Measurements from ENCODE around the gene TRAPPC11. TPM values are rescaled to one million over a fixed set of nuclear protein-coding genes. Genes with fewer than 3 reads are reported as not detected.

The TRAPPC11 gene
- total RNA-seq, 1 experiment from 2014 or later = 15.6 TPM

DNA sequence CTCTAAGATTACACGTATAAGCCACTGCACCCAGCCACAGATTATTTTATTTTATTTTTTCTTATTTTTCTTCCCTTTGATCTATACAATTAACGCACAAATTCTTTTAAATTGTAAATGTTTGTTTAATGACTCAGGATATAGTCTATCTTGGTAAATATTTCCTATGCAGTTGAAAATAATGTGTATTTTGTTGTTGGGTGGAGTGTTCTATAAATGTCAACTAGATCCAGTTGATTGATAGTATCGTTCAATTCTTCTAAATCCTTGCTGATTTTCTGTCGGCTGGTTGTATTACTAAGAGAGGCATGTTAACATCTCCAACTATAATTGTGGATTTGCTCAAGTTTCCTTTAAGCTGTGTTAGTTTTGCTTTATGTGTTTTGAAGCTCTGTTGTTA, 92.0 kb downstream of the TRAPPC11 start:
- POLR2A ChIA-PET = no interaction called here
- ATAC-seq = no peak

More for the DNA sequence above, 92.0 kb downstream of the TRAPPC11 start:
- Histone ChIP-seq H3K27me3 (ENCODE audit: insufficient read depth, low read length) (no peaks in the 10 kb centered on the region), H3K36me3 (ENCODE audit: control insufficient read depth in 1 of 2, insufficient read depth in 2 of 2, low read length in 2 of 2) (no peaks in the 10 kb centered on the region), H2AFZ (ENCODE audit: low read depth, low read length, poor library complexity, severe bottlenecking) (no peak overlapping the region), H3K4me1 (ENCODE audit: control insufficient read depth in 1 of 2, insufficient read depth in 2 of 2, low read length in 2 of 2) (no peaks in the 10 kb centered on the region), H3K9ac (ENCODE audit: low read length) (no peak overlapping the region), H3K4me3 (replicated peaks in 1 of 2; ENCODE audit: low read depth in 1 of 2, low read length in 2 of 2) (no peak overlapping the region), H3K9me2 (ENCODE audit: insufficient read depth) (no peaks in the 10 kb centered on the region), H3K4me2 (ENCODE audit: low read length) (no peak overlapping the region), H3K79me2 (ENCODE audit: insufficient read depth, low read length) (no peaks in the 10 kb centered on the region), H4K20me1 (ENCODE audit: insufficient read depth) (no peaks in the 10 kb centered on the region), H3K9me3 (ENCODE audit: control insufficient read depth in 1 of 2, insufficient read depth in 1 of 2, low read depth in 1 of 2, low read length in 2 of 2) (no peaks in the 10 kb centered on the region), H3K27ac (ENCODE audit: low read depth, low read length) (no peak overlapping the region)
- TF ChIP-seq, protein P1, sequence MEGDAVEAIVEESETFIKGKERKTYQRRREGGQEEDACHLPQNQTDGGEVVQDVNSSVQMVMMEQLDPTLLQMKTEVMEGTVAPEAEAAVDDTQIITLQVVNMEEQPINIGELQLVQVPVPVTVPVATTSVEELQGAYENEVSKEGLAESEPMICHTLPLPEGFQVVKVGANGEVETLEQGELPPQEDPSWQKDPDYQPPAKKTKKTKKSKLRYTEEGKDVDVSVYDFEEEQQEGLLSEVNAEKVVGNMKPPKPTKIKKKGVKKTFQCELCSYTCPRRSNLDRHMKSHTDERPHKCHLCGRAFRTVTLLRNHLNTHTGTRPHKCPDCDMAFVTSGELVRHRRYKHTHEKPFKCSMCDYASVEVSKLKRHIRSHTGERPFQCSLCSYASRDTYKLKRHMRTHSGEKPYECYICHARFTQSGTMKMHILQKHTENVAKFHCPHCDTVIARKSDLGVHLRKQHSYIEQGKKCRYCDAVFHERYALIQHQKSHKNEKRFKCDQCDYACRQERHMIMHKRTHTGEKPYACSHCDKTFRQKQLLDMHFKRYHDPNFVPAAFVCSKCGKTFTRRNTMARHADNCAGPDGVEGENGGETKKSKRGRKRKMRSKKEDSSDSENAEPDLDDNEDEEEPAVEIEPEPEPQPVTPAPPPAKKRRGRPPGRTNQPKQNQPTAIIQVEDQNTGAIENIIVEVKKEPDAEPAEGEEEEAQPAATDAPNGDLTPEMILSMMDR (IDR thresholded peaks at IDR 0.05 in 2 of 3, conservative IDR thresholded peaks at IDR 0.05 in 1 of 3; ENCODE audit: borderline replicate concordance in 1 of 3, insufficient read depth in 1 of 3, low read depth in 2 of 3, low read length in 2 of 3) = no peak
- TF ChIP-seq, protein P2, sequence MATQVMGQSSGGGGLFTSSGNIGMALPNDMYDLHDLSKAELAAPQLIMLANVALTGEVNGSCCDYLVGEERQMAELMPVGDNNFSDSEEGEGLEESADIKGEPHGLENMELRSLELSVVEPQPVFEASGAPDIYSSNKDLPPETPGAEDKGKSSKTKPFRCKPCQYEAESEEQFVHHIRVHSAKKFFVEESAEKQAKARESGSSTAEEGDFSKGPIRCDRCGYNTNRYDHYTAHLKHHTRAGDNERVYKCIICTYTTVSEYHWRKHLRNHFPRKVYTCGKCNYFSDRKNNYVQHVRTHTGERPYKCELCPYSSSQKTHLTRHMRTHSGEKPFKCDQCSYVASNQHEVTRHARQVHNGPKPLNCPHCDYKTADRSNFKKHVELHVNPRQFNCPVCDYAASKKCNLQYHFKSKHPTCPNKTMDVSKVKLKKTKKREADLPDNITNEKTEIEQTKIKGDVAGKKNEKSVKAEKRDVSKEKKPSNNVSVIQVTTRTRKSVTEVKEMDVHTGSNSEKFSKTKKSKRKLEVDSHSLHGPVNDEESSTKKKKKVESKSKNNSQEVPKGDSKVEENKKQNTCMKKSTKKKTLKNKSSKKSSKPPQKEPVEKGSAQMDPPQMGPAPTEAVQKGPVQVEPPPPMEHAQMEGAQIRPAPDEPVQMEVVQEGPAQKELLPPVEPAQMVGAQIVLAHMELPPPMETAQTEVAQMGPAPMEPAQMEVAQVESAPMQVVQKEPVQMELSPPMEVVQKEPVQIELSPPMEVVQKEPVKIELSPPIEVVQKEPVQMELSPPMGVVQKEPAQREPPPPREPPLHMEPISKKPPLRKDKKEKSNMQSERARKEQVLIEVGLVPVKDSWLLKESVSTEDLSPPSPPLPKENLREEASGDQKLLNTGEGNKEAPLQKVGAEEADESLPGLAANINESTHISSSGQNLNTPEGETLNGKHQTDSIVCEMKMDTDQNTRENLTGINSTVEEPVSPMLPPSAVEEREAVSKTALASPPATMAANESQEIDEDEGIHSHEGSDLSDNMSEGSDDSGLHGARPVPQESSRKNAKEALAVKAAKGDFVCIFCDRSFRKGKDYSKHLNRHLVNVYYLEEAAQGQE (IDR thresholded peaks at IDR 0.05; ENCODE audit: low read depth) = no peak
- TF ChIP-seq EGR1 (IDR thresholded peaks at IDR 0.05; ENCODE audit: low read depth) = no peak
- no peak for TF ChIP-seq ZNF274 (IDR thresholded peaks at IDR 0.05; ENCODE audit: low read depth, low read length)
- no peak for TF ChIP-seq EZH2phosphoT487 (IDR thresholded peaks at IDR 0.05; ENCODE audit: borderline replicate concordance)
- no peak for TF ChIP-seq EZH2 (IDR thresholded peaks at IDR 0.05)
- no peak for TF ChIP-seq RAD21 (IDR thresholded peaks at IDR 0.05; ENCODE audit: low read depth)
- no peak for TF ChIP-seq FOSL1 (IDR thresholded peaks at IDR 0.05; ENCODE audit: low read depth)
- TF ChIP-seq POLR2AphosphoS5 (IDR thresholded peaks at IDR 0.05; ENCODE audit: low read depth, low read length) = no peak
- TF ChIP-seq, protein P3, sequence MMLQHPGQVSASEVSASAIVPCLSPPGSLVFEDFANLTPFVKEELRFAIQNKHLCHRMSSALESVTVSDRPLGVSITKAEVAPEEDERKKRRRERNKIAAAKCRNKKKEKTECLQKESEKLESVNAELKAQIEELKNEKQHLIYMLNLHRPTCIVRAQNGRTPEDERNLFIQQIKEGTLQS (IDR thresholded peaks at IDR 0.05) = no peak
- TF ChIP-seq ELF1 (IDR thresholded peaks at IDR 0.05; ENCODE audit: borderline replicate concordance, low read depth) = no peak
- TF ChIP-seq SRF (IDR thresholded peaks at IDR 0.05; ENCODE audit: low read depth) = no peak
- no peak for TF ChIP-seq POLR2A (IDR thresholded peaks at IDR 0.05; ENCODE audit: borderline replicate concordance, extremely low read depth, insufficient read depth, insufficient read length)
- intact Hi-C loops (cut with micrococcal nuclease) = no loop called here
- CTCF ChIA-PET = no interaction called here
- RAD21 ChIA-PET (ENCODE audit: low non-redundant PET in 1 of 2, low total read pairs in 2 of 2, uncharacterized antibody in 2 of 2, unreplicated experiment in 2 of 2) = interaction anchor here in 1 of 2 experiments (0.6 kb wide), 1 partner anchor 45 kb away, joined by 3 read pairs; no protein-coding TSS in a partner anchor
- no peak for DNase-seq (ENCODE audit: low read depth, low spot score)
- BruUV-seq (replicated peaks) = no TSS peak
